GM21576 (cell line): ENCODE data around the gene ZIC1.

ENCODE experiments used
- ATAC-seq: cut with Tn5 transposase; IDR thresholded peaks from one replicate; pipeline ENCODE4 v1.9.1; 2021; ENCODE audit warnings: mild to moderate bottlenecking, moderate library complexity; ENCODE audit not compliant: unreplicated experiment

The ZIC1 gene

GRCh38 chr3:147379651-147380050 is 29.5 kb upstream of the ZIC1 start:
- no peak for ATAC-seq

- ATAC-seq = no peak
These were observed 28.7 kb upstream of the ZIC1 start for GRCh38 chr3:147380387-147380951.

- ATAC-seq = no peak
These were observed 28.2 kb upstream of the ZIC1 start for GRCh38 chr3:147380977-147381376.

- no peak for ATAC-seq
These were observed 27.6 kb upstream of the ZIC1 start for GRCh38 chr3:147381596-147381995.

- no peak for ATAC-seq
These were observed 25.5 kb upstream of the ZIC1 start for GRCh38 chr3:147383617-147384016.

- ATAC-seq = no peak
These were observed 24.7 kb upstream of the ZIC1 start for GRCh38 chr3:147384210-147385058.

- no peak for ATAC-seq
These were observed 23.8 kb upstream of the ZIC1 start for GRCh38 chr3:147385059-147386012.

- no peak for ATAC-seq
These were observed 21.8 kb upstream of the ZIC1 start for GRCh38 chr3:147387291-147387884.

- no peak for ATAC-seq
These were observed 21.1 kb upstream of the ZIC1 start for GRCh38 chr3:147387885-147388699.

GRCh38 chr3:147388700-147389580 is 20.2 kb upstream of the ZIC1 start:
- ATAC-seq = no peak

- ATAC-seq = no peak
These were observed 19.4 kb upstream of the ZIC1 start for GRCh38 chr3:147389717-147390116.

GRCh38 chr3:147390589-147391569 is 18.3 kb upstream of the ZIC1 start:
- no peak for ATAC-seq

GRCh38 chr3:147391781-147392624 is 17.2 kb upstream of the ZIC1 start:
- no peak for ATAC-seq

- no peak for ATAC-seq
These were observed 16.6 kb upstream of the ZIC1 start for GRCh38 chr3:147392625-147392946.

GRCh38 chr3:147393261-147393942 is 15.8 kb upstream of the ZIC1 start:
- no peak for ATAC-seq

- ATAC-seq = no peak
These were observed 15.0 kb upstream of the ZIC1 start for GRCh38 chr3:147393943-147394883.
